Measurements from ENCODE around the gene APAF1. TPM values are rescaled to one million over a fixed set of nuclear protein-coding genes. Genes with fewer than 3 reads are reported as not detected.
"Not testable (repeated sequence)": the region's sequence is repeated elsewhere in the genome, so short reads cannot be mapped to it uniquely, and the experiment has no call there.

APAF1 gene
- total RNA-seq, 3 donors from 2014 or later: 4.8 to 9.2 (median 6.6) TPM

DNA sequence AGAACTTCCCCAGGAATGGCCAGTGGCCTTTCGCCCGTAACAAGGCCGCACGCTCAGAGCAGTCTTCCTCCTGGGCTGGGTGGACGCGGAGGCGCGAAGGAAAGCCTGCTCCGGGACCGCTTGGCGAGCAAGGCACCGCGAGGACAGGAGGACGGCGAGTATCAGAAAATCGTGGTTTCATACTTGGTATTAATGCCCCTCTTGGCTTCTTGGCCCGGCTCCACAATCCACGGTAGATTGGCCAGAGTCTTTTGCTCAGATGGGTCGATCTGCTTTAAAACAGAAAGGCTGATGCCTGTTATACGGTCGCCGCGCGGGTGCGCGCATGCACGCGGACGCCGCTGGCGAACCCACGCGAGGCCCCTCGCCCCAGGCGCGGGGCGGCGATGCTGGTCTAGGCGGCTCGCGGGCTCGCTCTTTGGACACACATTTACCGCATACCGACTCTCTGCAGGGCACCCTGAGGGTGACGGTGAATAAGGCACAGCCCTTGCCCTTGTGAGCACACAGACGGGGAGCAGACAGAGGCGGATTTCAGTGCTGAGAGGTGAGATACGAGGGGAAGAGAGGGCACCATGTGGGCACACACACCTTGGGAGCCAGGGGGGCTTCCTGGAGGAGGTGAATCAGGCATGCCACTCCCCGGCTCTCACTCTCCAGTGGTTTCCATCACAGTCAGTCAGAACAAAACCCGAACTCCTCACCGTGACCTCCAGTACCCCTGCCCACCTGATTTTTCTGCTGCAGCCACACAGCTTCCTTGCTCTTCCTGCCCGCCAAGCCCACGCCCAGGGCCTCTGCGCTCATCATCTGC is 100.7 kb downstream of the APAF1 start:
- Mint-ChIP-seq H3K36me3 (ENCODE audit: insufficient read depth) (no peaks in the 10 kb centered on the region), H3K4me3 (peak overlapping the region; percentile 75), H3K4me1 (ENCODE audit: low read depth) (peaks cover 23% of the 10 kb centered on the region), H3K27me3 (ENCODE audit: low read depth) (peaks cover 34% of the 10 kb centered on the region), H3K9me3 (no peaks in the 10 kb centered on the region)
- DNase-seq: no peak
- peak; percentile 24 to 43 for ATAC-seq

DNA sequence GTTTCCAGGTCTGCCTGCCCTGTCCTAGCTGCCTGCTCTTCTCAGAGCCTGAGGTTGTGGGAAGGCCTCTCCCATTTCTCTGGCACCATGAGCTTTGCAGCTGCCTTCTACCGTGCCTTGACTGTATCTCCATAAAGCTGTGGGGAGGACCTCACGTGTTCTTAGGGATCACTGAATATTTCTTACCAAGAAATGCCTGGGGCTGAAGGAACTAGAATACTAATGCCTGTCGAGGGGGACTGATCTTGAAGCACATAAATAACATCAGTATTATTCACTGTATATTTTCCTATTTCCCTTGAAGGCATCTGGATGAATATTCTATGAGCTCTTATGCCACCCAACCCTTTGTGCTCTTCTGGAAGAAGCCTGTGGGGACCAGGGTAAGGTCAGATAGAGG is 103.4 kb downstream of the APAF1 start:
- Mint-ChIP-seq H3K9me3 (no peaks in the 10 kb centered on the region), H3K27me3 (ENCODE audit: low read depth) (peaks cover 32% of the 10 kb centered on the region), H3K4me1 (ENCODE audit: low read depth) (peaks cover 9% of the 10 kb centered on the region), H3K36me3 (ENCODE audit: insufficient read depth) (no peaks in the 10 kb centered on the region), H3K4me3 (no peak overlapping the region)
- no peak for ATAC-seq
- DNase-seq: no peak

DNA sequence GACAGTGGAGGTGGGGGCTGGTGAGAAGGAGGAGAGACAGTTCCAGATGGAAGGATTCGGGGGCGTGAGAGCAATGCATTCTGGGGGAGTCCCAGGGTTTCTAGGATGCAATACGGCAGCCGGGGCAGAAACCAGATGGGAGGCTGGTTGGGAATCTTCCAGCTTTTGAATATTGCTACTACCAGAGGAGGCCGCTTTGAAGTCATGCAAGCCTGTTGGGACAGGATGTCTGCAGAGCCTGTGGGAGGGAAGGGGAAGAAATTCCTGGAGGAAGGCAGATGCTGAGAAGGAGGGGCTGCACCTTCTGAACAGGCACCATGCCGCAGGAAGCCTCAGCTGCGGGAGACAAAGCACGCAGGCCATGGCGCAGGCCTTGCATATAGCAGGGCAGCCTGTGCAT is 105.4 kb downstream of the APAF1 start:
- Mint-ChIP-seq H3K36me3 (ENCODE audit: insufficient read depth) (no peaks in the 10 kb centered on the region), H3K9me3 (no peaks in the 10 kb centered on the region), H3K27me3 (ENCODE audit: low read depth) (peaks cover 32% of the 10 kb centered on the region), H3K4me3 (no peak overlapping the region), H3K4me1 (ENCODE audit: low read depth) (peaks cover 12% of the 10 kb centered on the region)
- no peak for ATAC-seq
- DNase-seq: no peak

DNA sequence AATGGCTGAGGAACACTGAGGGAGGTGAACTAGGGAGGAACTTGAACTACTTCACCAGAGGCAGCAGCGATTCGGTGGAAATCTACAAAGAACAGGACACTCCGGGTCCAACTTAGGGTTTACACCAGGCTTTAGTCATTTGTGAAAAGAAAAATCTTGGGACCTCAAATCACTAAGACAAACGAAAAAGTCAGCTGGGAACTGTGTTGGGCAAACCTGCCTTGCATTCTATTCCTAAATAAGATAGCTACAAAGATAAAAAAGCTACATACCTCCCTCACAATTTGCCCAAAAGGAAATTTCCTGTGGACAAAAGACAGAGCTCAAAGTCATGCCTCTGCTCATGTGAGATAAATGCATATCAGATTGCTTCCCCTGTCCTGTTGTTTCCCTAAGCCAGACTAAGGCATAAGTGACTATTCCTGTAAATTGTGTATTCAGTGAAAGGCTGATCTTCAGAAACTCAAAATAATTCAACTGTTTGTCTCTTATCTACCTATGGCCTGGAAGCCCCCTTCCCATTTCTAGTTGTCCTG is 106.6 kb downstream of the APAF1 start:
- H3K36me3 Mint-ChIP-seq (ENCODE audit: insufficient read depth): no peaks in the 10 kb centered on the region
- peaks cover 24% of the 10 kb centered on the region for H3K27me3 Mint-ChIP-seq (ENCODE audit: low read depth)
- H3K4me3 Mint-ChIP-seq: no peak overlapping the region
- DNase-seq (no peak), ATAC-seq (no peak)
- H3K9me3 Mint-ChIP-seq: no peaks in the 10 kb centered on the region
- H3K4me1 Mint-ChIP-seq (ENCODE audit: low read depth): peaks cover 4% of the 10 kb centered on the region

DNA sequence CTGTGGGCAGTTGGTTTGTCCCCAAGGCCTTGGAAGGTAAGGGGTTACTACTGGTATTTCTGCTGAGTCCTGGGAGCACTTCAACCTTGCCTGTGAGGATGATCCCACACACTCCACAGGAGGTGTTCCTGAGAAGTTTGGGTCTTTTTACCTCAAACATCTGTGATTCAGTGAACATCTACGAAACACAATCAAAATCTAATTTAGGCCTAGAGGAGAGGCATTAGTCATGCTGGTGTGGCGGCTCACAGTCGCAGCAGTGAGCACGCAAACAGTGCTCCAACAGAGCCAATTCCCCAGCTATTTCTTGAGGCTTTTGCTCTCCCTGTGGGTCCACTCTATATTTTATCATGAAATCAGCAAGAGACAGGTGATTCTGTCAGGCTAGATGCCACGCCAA is 107.6 kb downstream of the APAF1 start:
- Mint-ChIP-seq H3K4me3 (no peak overlapping the region), H3K27me3 (ENCODE audit: low read depth) (peaks cover 15% of the 10 kb centered on the region), H3K4me1 (ENCODE audit: low read depth) (peaks cover 4% of the 10 kb centered on the region), H3K36me3 (ENCODE audit: insufficient read depth) (no peaks in the 10 kb centered on the region), H3K9me3 (no peaks in the 10 kb centered on the region)
- DNase-seq: no peak
- ATAC-seq: no peak

DNA sequence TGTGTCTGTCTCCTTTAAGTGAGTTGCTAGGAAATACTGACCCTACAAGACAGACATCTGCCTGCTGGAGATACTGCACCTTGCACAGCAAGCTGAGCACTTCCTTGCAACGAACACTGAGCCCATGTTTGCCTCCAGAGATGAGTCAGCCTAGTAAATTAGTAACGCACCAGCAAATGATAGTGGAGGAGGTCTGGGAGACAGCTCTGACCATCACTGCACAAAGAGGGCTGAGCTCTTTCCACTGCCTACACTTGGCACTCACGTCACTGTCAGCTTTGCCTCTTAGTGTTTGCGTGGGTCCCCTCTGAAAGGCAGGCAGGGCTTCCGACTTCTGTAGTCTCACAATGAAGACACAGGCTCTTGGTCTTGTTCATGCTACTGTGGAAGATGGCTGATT is 109.0 kb downstream of the APAF1 start:
- peak; percentile 66 to 81 for ATAC-seq
- Mint-ChIP-seq H3K27me3 (ENCODE audit: low read depth) (peaks cover 8% of the 10 kb centered on the region), H3K4me1 (ENCODE audit: low read depth) (peaks cover 4% of the 10 kb centered on the region), H3K36me3 (ENCODE audit: insufficient read depth) (no peaks in the 10 kb centered on the region), H3K9me3 (no peaks in the 10 kb centered on the region), H3K4me3 (no peak overlapping the region)
- no peak for DNase-seq

DNA sequence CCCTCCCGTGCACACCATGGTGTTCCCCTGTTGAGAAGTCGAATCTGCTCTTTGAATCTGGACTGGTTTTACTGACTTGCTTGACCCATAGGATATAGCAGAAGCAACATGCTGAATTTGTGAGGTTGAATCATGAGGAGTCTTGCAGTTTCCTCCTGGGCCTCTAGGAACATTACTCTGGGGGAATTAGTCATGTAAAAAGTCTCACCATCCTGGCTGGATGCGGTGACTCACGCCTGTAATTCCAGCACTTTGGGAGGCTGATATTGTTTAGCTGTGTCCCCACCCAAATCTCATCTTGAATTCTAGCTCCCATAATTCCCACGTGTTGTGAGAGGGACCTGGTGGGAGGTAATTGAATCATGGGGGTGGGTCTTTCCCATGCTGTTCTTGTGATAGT is 110.8 kb downstream of the APAF1 start:
- H3K4me1 Mint-ChIP-seq (ENCODE audit: low read depth); H3K9me3 Mint-ChIP-seq; ATAC-seq; H3K27me3 Mint-ChIP-seq (ENCODE audit: low read depth); H3K4me3 Mint-ChIP-seq; DNase-seq; H3K36me3 Mint-ChIP-seq (ENCODE audit: insufficient read depth): not testable (repeated sequence)

DNA sequence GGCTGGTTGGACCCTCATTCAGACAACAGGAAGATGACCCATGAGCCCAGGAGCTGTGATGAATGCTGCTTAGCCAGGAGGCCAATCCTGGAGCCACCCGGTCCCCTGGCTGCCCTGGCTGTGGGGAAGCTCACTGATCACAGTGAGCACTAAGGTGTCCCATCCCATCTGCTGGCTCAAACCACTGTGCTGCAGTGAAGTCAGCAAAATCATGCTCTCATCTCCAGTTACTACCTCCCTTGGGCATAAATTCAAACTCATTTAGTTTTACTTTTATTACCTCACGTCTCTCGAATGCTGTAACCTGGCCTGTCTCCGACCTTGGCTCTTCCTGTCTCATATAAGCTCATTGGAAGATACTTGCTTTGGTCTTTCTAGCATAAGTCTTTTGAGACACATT is 112.4 kb downstream of the APAF1 start:
- DNase-seq (no peak), ATAC-seq (no peak)
- peaks cover 2% of the 10 kb centered on the region for H3K27me3 Mint-ChIP-seq (ENCODE audit: low read depth)
- H3K36me3 Mint-ChIP-seq (ENCODE audit: insufficient read depth): no peaks in the 10 kb centered on the region
- H3K9me3 Mint-ChIP-seq: no peaks in the 10 kb centered on the region
- peaks cover 4% of the 10 kb centered on the region for H3K4me1 Mint-ChIP-seq (ENCODE audit: low read depth)
- no peak overlapping the region for H3K4me3 Mint-ChIP-seq

DNA sequence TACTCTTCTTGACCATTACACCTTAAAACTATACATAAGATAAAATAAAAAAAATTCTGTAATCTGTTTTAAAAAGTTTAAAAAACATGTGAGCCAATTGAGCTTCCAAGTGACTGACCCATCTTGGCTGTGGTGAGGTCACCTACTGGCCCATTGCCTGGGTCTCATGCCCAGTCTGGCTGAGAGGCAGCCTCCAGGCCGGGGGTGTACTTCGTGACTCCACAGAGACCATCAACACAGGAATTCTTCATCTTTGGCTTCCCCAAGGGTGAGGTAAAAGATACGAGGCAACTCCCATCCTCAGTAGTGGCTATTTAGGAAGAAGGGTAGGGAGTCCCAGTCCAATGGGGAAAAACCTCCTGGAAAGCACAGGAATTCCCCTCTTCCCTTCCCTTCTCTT is 113.2 kb downstream of the APAF1 start:
- Mint-ChIP-seq H3K9me3 (no peaks in the 10 kb centered on the region), H3K36me3 (ENCODE audit: insufficient read depth) (no peaks in the 10 kb centered on the region)

DNA sequence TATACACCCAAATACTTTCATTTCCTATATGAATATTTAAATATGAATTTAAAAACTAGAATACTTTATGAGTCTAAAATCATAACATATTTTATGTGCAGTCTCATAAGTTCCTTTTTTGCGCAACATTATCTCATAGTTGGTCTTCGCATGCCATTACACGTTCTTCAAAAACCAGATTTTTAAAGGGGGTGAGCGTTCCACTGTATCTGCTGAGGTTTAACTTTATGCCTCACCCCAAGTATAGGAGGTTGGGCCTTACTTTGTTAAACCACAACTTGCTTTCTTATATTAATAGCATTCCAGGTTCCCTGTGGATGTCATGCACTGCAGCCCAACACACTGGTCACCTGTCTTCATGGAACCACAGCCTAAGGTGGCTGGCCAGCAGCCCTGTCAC is 118.6 kb downstream of the APAF1 start:
- Mint-ChIP-seq H3K4me3 (no peak overlapping the region), H3K4me1 (ENCODE audit: low read depth) (no peaks in the 10 kb centered on the region), H3K36me3 (ENCODE audit: insufficient read depth) (no peaks in the 10 kb centered on the region), H3K9me3 (no peaks in the 10 kb centered on the region), H3K27me3 (ENCODE audit: low read depth) (peaks cover 1% of the 10 kb centered on the region)
- no peak for DNase-seq
- no peak for ATAC-seq

More for the DNA sequence above, 113.2 kb downstream of the APAF1 start:
- Mint-ChIP-seq H3K4me3 (no peak overlapping the region), H3K27me3 (ENCODE audit: low read depth) (peaks cover 2% of the 10 kb centered on the region), H3K4me1 (ENCODE audit: low read depth) (peaks cover 4% of the 10 kb centered on the region)
- ATAC-seq: no peak
- DNase-seq: no peak

DNA sequence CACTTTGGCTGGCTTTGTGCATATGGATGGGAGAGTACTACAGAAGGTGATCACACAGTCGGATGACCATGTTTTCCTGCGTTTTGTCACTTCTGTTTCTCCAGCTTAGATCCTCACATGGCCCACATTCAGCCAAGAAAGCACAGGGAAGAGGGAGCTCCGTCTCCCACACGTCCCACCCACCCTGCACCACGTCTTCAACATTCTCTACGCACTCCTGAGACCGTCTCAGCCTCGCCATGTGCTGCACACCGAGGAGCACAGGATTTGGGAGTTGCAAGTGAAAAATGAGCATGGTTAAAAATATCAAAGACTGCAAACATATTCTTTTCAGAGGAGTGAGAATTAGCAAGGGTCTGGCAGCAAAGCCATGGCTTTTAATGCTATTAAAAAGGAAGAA is 122.2 kb downstream of the APAF1 start:
- Mint-ChIP-seq H3K9me3 (peaks cover 5% of the 10 kb centered on the region), H3K4me3 (no peak overlapping the region), H3K36me3 (ENCODE audit: insufficient read depth) (no peaks in the 10 kb centered on the region), H3K4me1 (ENCODE audit: low read depth) (no peaks in the 10 kb centered on the region), H3K27me3 (ENCODE audit: low read depth) (peaks cover 1% of the 10 kb centered on the region)
- ATAC-seq: no peak
- no peak for DNase-seq

DNA sequence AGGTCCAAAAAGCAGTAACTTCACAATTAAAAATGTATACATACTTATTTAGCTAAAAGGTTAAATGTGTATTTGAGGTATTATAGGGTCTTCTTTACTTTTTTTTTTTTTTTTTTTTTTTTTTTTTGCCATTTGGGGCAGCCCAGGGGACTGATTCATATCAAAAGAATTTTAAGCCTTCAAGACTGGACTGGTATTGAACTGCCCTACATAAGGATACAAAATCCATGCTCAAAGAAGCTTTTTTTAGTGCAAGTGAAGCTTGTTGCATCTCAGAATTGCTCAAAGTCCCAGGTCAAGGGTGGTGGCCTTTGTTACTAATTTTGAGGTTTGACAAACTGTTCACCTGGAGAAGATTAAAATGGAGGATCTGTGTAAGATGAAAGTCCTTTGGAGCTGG is 124.0 kb downstream of the APAF1 start:
- ATAC-seq (no peak), DNase-seq (no peak)
- peaks cover 1% of the 10 kb centered on the region for H3K27me3 Mint-ChIP-seq (ENCODE audit: low read depth)
- no peak overlapping the region for H3K4me3 Mint-ChIP-seq
- peaks cover 6% of the 10 kb centered on the region for H3K9me3 Mint-ChIP-seq
- no peaks in the 10 kb centered on the region for H3K4me1 Mint-ChIP-seq (ENCODE audit: low read depth)
- H3K36me3 Mint-ChIP-seq (ENCODE audit: insufficient read depth): no peaks in the 10 kb centered on the region

DNA sequence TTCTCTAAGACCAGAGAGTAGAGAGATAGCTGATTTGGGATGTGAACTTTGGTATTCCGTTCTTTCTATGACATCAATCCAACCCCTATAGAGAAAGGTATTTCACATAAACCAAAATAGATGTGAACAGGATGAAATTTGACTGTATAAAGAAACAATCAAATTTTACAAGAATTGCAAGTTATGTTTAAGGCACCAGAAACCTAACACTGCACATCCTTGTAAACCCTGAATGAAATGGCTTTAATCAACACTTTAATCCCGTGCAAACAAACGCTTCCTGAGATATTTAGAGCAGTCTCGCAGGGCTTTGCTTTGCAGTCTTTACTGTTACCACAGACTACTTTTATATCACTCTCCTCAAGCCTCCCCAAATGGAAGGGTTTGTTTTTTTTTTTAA is 125.1 kb downstream of the APAF1 start:
- DNase-seq: no peak
- no peak for ATAC-seq
- Mint-ChIP-seq H3K36me3 (ENCODE audit: insufficient read depth) (no peaks in the 10 kb centered on the region), H3K27me3 (ENCODE audit: low read depth) (no peaks in the 10 kb centered on the region), H3K9me3 (peaks cover 6% of the 10 kb centered on the region), H3K4me3 (no peak overlapping the region), H3K4me1 (ENCODE audit: low read depth) (no peaks in the 10 kb centered on the region)

DNA sequence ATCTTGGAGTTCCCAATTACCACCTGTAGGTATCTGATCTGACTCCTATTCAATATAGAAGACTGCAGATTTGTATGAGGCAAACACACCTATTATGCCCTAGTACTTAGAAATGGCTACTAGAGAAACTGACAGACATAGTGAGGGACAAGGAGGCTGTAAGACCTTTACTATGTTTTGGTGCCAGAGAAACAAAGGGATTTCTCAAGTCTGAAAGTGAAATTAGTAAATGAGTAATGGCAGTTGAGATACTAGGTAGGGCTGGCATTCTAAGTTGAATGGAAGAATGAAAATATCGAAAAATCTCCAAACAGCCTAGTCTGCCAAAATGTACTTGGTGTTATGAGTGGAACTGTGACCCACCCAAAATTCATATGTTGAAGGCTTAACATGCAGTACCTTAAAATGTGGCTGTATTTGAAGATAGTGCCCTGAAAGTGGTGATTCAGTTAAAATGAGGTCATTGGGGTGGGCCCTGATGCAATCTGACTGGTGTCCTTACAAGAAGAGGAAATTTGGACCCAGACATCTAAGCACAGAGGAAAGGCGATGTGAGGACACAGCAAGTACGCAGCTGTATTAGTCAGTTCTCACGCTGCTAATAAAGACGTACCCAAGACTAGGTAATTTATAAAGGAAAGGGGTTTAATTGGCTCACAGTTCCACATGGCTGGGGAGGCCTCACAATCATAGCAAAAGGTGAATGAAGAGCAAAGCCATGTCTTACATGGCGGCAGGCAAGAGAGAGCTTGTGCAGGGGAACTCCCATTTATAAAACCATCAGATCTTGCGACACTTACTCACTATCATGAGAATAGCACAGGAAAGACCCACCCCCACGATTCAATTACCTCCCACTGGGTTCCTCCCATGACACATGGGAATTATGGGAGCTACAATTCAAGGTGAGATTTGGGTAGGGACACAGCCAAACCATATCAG is 127.0 kb downstream of the APAF1 start:
- H3K4me1 Mint-ChIP-seq (ENCODE audit: low read depth): no peaks in the 10 kb centered on the region
- peaks cover 6% of the 10 kb centered on the region for H3K9me3 Mint-ChIP-seq
- peak; percentile 18 for ATAC-seq

More for the DNA sequence above, 127.0 kb downstream of the APAF1 start:
- Mint-ChIP-seq H3K36me3 (ENCODE audit: insufficient read depth) (no peaks in the 10 kb centered on the region), H3K27me3 (ENCODE audit: low read depth) (no peaks in the 10 kb centered on the region), H3K4me3 (no peak overlapping the region)
- DNase-seq: no peak

Data from activated T-cell treated with anti-CD3 and anti-CD28 coated beads, Interleukin-2, amount 50 U/mL, for 4 hours (primary cell).